Measurements from ENCODE around the gene TTLL11. TPM values are rescaled to one million over a fixed set of nuclear protein-coding genes. Genes with fewer than 3 reads are reported as not detected.

Gene TTLL11
- total RNA-seq, 2 experiments from 2014 or later, result 0.56 to 1.4 TPM

DNA sequence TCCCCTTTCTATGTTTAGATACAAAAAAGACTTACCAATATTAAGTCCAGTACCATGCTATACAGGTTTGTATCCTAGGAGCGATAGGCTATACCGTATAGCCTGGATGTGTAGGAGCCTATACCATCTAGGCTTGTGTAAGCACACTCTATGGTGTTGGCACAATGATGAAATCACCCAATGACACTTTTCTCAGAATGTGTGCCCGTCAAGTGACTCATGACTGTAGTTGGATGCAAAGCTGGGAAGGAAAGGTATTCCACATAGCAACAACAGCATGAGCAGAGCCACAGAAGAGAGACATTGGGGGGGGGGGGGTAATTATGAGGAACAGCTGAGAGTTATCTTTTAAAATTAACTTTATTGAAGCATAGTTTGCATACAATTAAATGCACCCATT is 63.2 kb downstream of the TTLL11 start:
- Mint-ChIP-seq H3K4me1 (ENCODE audit: low read depth) (no peaks in the 10 kb centered on the region), H3K9me3 (peaks cover 1% of the 10 kb centered on the region), H3K27ac (no peak overlapping the region), H3K4me3 (no peak overlapping the region), H3K27me3 (no peaks in the 10 kb centered on the region), H3K36me3 (ENCODE audit: low read depth) (peaks cover 19% of the 10 kb centered on the region)
- intact Hi-C loops (cut with micrococcal nuclease), result no loop called here
- TF ChIP-seq, protein P1, sequence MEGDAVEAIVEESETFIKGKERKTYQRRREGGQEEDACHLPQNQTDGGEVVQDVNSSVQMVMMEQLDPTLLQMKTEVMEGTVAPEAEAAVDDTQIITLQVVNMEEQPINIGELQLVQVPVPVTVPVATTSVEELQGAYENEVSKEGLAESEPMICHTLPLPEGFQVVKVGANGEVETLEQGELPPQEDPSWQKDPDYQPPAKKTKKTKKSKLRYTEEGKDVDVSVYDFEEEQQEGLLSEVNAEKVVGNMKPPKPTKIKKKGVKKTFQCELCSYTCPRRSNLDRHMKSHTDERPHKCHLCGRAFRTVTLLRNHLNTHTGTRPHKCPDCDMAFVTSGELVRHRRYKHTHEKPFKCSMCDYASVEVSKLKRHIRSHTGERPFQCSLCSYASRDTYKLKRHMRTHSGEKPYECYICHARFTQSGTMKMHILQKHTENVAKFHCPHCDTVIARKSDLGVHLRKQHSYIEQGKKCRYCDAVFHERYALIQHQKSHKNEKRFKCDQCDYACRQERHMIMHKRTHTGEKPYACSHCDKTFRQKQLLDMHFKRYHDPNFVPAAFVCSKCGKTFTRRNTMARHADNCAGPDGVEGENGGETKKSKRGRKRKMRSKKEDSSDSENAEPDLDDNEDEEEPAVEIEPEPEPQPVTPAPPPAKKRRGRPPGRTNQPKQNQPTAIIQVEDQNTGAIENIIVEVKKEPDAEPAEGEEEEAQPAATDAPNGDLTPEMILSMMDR (IDR thresholded peaks at IDR 0.05), result no peak
- DNase-seq (no peak), ATAC-seq (no peak)
- POLR2A ChIA-PET, result no interaction called here
- CTCF ChIA-PET, result interaction anchor here (0.7 to 1.4 kb wide), 2 partner anchors 28 to 691 kb away, joined by 3 read pairs; no protein-coding TSS in a partner anchor

DNA sequence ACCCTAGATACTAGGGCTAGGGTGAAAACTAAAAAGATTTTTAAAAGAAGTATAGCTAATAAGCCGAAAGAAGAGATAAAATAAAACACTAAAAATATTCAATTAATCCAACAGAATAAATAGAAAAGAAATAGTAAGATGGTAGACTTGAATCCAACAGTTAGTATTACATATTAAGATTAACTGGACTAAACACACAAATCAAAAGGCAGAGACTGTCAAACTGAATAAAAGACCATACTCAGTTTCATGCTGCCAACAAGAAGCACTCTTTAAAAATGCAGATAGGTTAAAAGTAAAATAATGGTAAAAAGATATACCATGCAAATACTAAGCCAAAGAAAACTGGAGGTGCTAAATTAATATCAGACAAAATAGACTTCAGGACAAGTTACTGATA is 65.0 kb downstream of the TTLL11 start:
- Mint-ChIP-seq H3K4me3 (no peak overlapping the region), H3K27me3 (no peaks in the 10 kb centered on the region), H3K4me1 (ENCODE audit: low read depth) (no peaks in the 10 kb centered on the region), H3K9me3 (peaks cover 1% of the 10 kb centered on the region), H3K36me3 (ENCODE audit: low read depth) (peaks cover 19% of the 10 kb centered on the region), H3K27ac (no peak overlapping the region)
- ChIA-PET POLR2A (no interaction called here), CTCF (no interaction called here)
- ATAC-seq (no peak), DNase-seq (no peak)
- intact Hi-C loops (cut with micrococcal nuclease), result no loop called here
- TF ChIP-seq, protein P1 (IDR thresholded peaks at IDR 0.05), result no peak

- intact Hi-C loops (cut with micrococcal nuclease), result no loop called here
- Mint-ChIP-seq H3K4me1 (ENCODE audit: low read depth) (no peaks in the 10 kb centered on the region), H3K36me3 (ENCODE audit: low read depth) (peaks cover 6% of the 10 kb centered on the region), H3K4me3 (no peak overlapping the region), H3K27me3 (no peaks in the 10 kb centered on the region), H3K27ac (no peak overlapping the region), H3K9me3 (no peaks in the 10 kb centered on the region)
- POLR2A ChIA-PET, result no interaction called here
- DNase-seq (no peak), ATAC-seq (no peak)
- TF ChIP-seq, protein P1 (IDR thresholded peaks at IDR 0.05), result no peak
- CTCF ChIA-PET, result no interaction called here
Observed at GRCh38 chr9:122020398-122020797, 72.7 kb downstream of the TTLL11 start.

- Mint-ChIP-seq H3K4me1 (ENCODE audit: low read depth) (peaks cover 6% of the 10 kb centered on the region), H3K27me3 (no peaks in the 10 kb centered on the region), H3K36me3 (ENCODE audit: low read depth) (no peaks in the 10 kb centered on the region), H3K9me3 (no peaks in the 10 kb centered on the region), H3K4me3 (no peak overlapping the region), H3K27ac (no peak overlapping the region)
- DNase-seq, result peak; percentile 4
- intact Hi-C loops (cut with micrococcal nuclease), result no loop called here
- TF ChIP-seq, protein P1 (IDR thresholded peaks at IDR 0.05), result no peak
- POLR2A ChIA-PET, result no interaction called here
- no peak for ATAC-seq
- CTCF ChIA-PET, result no interaction called here
Observed at GRCh38 chr9:122016744-122017143, 76.4 kb downstream of the TTLL11 start.

- TF ChIP-seq, protein P1 (IDR thresholded peaks at IDR 0.05), result no peak
- no peak for ATAC-seq
Observed at GRCh38 chr9:122016309-122016708, 76.8 kb downstream of the TTLL11 start.

More at GRCh38 chr9:122016309-122016708, 76.8 kb downstream of the TTLL11 start:
- CTCF ChIA-PET, result no interaction called here
- POLR2A ChIA-PET, result no interaction called here
- Mint-ChIP-seq H3K4me1 (ENCODE audit: low read depth) (peaks cover 7% of the 10 kb centered on the region), H3K4me3 (no peak overlapping the region), H3K27ac (no peak overlapping the region), H3K36me3 (ENCODE audit: low read depth) (no peaks in the 10 kb centered on the region), H3K27me3 (no peaks in the 10 kb centered on the region), H3K9me3 (no peaks in the 10 kb centered on the region)
- intact Hi-C loops (cut with micrococcal nuclease), result no loop called here
- no peak for DNase-seq

Data from activated CD8-positive, alpha-beta T cell treated with anti-CD3 and anti-CD28 coated beads for 36 hours (primary cell).